GM18951 (cell line): ENCODE data around the gene UMAD1.

Experiments used
- POLR2A ChIP-seq: IDR thresholded peaks from 4 replicates; pipeline ENCODE4 v1.6.1; 2011; ENCODE audit warnings: mild to moderate bottlenecking; ENCODE audit not compliant: insufficient read length, insufficient read depth; ENCODE audit errors: extremely low read depth
- in situ Hi-C: fragments of 300-500 bp; cut with MboI; formaldehyde crosslinking; loops from one replicate; pipeline ENCODE4 v1.12.0; 2022; ENCODE audit warnings: low sequenced_read_pairs, mixed read lengths, inconsistent platforms; ENCODE audit not compliant: unreplicated experiment

Gene UMAD1

DNA sequence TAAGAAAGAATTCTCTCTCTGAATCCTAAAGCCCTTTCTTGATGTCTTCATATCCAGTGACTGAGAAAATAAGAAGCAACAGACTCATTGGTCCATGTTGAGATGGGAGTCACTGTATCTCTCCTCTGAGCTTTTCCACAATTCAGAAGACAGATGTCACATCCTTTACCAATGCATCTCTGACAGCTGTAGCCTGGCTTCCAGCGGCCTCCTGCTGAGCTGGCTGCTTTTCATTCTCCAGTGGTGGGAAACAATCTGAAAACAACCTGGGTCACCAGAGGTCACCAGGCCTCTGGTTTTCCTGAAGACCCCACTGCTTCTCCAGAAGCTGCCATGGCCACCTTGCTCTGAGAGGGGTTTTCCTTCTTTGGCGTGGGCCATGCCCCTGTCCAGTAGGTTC is 96.1 kb downstream of the UMAD1 start:
- TF ChIP-seq POLR2A = no peak
- in situ Hi-C loops = no loop called here

DNA sequence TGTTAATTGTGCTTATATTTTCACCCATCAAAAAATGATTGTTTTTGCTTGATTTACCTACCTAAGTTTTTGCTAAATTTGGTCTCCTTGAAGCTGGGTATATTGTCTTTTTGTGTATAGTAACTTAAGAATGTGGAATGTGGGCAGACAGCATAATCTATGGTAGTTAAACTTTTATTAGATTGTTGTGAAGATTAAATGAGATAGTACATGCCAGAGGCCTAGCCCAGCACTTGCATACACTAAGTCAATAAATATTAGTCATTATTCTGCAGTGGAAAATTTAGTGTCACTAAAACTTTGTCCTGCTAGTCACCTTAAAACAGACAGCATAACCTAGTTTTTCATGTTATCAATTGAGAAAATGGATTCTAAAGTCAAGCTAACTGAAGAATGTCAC is 97.1 kb downstream of the UMAD1 start:
- no peak for TF ChIP-seq POLR2A
- in situ Hi-C loops = no loop called here

DNA sequence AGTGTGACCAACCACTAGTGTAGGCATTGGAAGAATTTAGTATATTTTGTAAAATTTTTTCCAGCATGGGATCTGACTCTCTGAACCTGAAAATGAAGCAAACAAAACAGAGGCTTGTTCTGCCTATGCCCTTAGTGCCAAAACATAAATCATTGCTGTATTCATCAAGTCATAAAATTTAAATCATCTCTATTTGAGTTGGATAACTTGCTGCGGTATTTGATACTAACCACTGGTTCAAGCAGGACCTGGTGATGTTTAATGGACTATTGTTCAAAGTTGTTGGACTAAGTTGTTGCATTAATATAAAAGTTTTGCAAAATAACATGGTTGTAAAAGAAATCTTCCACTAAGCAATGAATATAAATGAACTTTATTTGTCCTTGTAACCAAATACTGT is 97.6 kb downstream of the UMAD1 start:
- TF ChIP-seq POLR2A = no peak
- in situ Hi-C loops = no loop called here

DNA sequence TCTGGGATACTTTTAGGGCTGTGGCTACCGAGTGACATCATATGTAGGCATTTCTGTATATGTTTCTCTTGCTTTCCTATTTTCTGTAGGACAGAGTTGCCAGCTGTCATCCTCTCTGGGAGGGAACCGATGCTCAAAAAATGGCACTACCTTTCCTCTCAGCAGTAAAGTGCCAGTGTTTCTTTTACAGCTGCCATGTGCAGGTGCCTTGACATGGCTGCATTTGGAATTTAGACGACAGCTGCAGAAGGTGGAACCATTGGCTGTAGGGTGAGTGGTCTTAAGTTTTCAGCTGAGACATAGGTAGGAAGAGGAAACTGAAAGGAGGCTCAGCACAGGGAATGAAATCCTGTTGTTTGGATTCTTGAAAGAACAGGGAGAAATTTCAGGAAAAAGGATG is 98.1 kb downstream of the UMAD1 start:
- no peak for TF ChIP-seq POLR2A
- in situ Hi-C loops = no loop called here

DNA sequence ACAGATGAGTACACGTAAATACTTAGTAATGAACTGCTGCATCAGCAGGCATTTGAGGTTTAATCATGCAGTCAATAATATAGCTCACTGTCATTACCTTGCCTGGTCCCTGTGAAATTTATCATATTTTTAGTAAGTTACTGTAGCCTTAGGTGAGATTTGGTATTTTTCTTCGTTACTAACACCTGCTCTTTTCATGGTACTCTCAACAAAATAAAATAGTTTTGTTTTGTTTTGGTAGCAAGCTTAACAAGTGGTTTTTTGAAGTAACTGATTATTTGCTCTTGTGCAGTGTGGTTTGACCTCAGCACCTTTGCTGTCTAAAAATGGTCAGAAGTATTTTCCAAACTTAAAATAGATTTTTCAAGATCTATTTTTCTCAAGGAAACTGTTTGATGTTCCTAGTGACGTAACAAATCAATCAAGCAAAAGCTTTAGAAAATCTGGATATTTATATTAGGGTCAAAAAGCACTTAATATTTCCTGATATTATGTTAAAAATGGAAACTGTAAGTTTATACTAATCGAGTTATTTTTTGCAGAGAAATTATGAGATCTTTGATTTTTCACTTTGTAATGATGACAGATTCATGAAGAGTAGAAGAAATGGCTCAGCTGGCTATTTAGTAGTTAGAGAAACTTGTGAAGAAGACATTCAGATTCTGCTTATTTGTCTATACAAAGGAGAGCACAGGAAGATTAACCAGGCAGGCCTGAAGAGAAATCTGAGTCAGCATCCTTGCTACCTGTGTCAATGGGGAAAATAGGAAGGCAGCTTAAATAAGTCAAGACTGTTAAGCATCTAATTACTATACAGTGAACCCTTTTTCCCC is 98.9 kb downstream of the UMAD1 start:
- TF ChIP-seq POLR2A = no peak
- in situ Hi-C loops = no loop called here

DNA sequence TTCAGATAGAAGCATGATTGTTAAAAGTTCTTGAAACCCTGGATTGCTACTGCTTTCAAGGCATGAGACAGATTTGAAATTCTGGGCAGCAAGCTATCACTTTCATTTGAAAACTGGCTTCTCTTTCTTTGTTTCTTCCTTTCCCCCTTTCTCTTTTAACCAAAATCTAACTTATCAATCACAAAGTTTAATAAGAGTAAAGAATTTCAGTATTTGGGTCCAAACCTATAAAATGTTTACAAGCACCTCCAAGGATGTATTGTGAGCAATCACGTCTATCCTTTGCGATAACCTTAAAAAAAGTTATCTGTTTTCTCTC is 99.4 kb downstream of the UMAD1 start:
- in situ Hi-C loops = no loop called here
- no peak for TF ChIP-seq POLR2A

DNA sequence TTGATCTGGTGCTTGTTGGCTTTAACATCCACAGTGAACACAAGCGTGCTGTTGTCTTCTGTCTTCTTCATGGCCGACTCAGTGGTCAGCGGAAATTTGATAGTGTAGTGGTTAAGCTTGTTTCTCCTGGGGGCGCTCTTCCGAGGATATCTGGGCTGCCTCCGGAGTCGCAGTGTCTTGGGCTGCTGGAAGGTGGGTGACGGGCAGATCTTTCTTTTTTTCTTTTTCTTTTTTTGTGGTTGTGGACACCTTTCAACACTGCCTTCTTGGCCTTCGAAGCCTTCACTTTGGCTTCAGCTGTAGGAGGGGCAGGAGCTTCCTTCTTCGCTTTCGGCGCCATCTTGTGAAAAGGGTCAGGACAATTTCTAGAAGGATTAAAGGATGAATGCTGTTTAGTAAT is 101.7 kb downstream of the UMAD1 start:
- no peak for TF ChIP-seq POLR2A
- in situ Hi-C loops = no loop called here

DNA sequence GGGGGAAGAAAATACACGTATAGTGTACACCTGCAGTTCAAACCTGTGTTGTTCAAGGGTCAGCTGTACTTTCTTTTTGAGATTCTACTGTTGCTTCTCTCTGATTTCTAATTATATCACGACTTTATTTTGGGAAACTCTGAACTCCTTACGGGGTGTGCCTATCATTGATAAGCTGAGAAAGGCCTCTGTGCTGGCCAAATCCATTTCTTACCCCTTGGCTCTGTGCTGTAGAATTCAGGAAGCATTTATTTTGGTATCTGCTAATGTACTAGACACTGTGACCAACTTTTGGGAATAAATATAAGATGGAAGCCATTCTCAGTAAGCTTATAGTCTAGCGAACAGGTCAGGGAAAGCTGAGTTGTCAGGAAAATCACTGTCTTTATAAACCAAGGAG is 104.7 kb downstream of the UMAD1 start:
- no peak for TF ChIP-seq POLR2A
- in situ Hi-C loops = no loop called here

DNA sequence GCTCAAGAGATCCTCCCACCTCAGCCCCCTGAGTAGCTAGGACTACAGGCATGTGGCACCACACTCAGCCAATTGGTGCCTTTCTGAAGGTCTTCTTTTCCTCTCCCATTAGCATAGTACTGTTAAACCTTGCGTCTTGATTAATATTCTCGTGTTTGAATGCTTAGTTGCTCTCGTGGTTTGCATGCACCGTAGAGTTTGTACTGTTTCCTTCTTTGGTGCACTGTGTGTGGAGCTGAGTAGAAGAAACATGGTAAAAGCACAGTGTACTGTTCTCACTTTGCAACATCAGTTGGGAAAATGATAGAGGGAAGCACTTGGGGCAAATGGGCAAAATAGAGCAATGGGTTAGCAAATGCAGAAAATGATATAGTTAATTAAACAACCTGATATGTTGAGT is 105.4 kb downstream of the UMAD1 start:
- in situ Hi-C loops = no loop called here
- TF ChIP-seq POLR2A = no peak

DNA sequence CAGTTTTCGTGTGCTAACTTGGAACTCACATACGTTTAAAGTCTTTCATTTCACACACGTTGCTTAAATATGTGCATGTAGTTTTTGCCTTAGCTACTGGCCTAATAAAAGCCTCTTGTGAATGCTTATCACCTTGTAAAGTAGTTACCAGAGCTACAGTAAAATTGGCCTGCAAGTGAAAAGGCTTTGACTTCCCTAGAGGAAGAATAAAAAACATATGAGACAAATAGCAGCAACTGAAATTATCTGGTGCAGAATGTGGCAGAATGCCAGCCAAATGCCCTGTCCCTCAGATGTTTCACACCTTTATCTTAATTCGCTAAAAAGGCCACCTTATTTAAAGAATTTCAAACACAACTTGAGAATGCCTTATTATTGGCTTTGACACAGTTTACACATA is 105.9 kb downstream of the UMAD1 start:
- in situ Hi-C loops = no loop called here
- no peak for TF ChIP-seq POLR2A

DNA sequence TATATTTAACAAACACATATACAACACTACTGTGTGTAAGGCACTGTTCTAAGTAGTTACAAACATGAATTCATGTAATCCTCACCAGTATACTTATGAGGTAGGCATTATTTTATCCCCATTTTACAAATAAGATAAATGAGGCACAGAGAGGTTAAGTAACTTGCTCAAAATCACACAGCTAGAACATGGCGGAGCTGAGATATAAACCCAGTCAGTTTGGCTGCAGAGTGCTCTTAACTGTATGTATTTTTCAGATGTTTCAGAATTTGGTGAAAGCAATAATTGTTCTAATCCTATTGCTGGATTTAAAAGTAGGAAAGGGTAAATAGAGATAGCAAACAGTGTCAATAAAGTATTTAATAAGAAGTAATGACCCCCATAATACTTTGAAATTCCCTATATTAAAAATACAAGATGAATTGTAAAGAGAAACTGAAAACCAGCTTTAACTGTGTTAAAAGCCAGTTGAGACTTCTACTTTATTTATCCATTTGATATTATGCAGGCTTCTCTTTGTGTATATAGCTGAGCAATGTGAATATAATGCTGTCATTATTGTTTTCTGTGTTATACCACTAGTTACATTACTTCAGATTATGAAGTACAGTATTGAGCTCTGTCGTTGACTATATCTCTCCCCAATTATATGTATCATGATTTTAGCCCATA is 110.2 kb downstream of the UMAD1 start:
- in situ Hi-C loops = no loop called here
- TF ChIP-seq POLR2A = no peak

DNA sequence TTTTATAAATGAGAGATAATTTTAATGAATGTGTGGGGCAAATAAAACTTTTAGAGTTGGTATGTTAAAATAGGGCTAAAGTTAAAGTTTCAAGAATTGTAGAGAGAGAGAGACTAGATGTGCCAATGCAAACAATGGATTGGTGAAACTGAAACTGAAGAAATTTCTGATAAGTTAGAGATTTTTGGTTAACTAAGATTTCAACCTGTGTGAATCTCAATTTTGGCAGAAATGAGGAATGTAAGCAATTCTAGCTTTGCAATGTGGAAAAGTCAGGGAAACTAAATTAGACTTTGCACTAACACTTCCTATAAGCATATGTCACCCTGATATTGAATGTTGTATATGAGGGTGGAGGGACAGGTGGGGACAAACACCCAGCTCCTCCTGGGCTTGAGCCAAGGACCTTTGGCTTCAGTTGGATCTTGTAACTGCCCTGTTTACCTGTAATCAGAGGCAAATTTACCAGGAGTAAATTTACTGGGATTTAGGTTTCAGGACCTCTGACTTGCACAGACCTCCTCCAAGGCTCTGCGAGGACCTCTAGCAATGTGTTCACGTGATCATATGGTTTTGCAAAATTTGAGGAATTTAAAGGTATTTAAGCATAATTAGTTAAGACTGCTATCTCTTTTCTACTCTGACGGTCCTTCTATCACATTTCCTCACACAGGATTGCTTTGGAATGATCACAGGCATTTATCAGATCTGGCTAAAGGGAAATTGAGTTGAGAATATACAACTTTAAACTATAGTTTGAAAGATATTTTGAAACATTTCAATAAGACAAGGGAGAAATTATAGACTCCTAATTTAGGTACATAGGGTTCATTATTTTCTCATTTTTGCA is 110.9 kb downstream of the UMAD1 start:
- TF ChIP-seq POLR2A = no peak

DNA sequence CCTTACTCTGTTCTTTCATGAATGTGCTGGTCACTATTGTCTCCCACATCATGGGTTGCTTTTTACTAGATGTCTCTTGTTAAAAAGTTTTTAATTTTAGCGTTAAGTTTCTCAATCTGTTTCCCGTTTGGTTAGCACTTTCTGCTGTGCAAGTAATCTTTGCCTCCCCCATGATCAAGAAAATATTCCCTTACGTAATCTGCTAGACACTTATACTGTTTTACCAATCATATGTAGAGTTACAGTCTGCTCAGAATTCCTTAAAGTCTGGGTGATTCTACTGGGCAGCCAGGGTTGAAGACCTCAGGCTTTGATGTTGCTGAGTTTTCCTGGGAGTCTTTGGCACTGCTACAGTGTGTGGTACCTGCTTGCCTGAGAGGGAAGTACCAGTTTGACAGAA is 116.0 kb downstream of the UMAD1 start:
- TF ChIP-seq POLR2A = no peak
- in situ Hi-C loops = no loop called here

More for the DNA sequence above, 110.9 kb downstream of the UMAD1 start:
- in situ Hi-C loops = no loop called here

DNA sequence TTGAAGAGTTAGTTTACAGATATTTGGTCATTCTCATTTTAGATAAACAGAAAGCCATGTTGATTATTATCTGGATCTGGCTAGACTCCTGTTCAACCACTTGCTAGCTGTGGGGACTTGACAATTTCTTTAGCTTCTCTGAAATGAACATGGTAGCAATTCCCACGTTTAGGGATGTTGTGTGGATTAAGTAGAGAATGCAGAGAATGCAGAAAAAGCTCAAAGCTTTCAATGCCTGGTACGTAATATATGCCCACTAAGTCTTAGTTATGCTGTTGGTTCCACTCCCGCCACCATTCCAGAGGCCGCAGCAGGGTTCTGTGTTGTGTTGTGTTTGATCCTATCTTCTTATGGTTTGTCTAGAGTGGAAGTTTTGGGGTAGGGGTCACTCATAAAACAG is 117.0 kb downstream of the UMAD1 start:
- TF ChIP-seq POLR2A = no peak
- in situ Hi-C loops = no loop called here
